ENCODE measurements around the gene VENTX. TPM values are rescaled to one million over a fixed set of nuclear protein-coding genes. Genes with fewer than 3 reads are reported as not detected.
A peak's percentile ranks its signal among the peaks of the same experiment; 100 is the strongest.

Gene VENTX
- total and polyA plus RNA-seq, 7 donors: 0.36 to 1.4 (median 0.83) TPM; not detected in 2

DNA sequence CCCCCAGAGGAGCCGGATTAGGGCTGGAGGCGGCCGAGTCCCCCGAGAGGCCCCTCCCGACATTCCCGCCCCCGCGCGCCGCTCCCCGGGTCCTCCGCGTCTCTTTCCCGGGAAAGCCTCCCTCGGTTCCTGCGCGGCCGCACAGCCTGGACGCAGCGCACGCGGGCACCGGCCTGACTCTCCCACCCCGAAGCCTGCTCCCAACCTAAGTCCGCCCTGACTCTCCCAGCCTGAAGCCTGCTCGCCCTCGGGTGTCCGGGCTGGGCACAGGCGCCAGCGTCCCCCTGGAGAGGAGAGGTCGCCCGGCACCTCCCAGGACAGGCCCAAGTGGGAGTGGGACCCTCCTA, 441 bp upstream of the VENTX start:
- no peaks in the 10 kb centered on the region for H3K36me3 ChIP-seq
- peaks cover 33 to 94% (median 70%) of the 10 kb centered on the region in 3 donors for H3K27me3 ChIP-seq
- intact Hi-C loops (cut with DNase I): no loop called here
- peak overlapping the region in 2 of 4 donors; percentile 27 to 33 for H3K4me3 ChIP-seq
- no peak for TF ChIP-seq POLR2AphosphoS5 (IDR thresholded peaks at IDR 0.05)
- TF ChIP-seq EP300 (IDR thresholded peaks at IDR 0.05): no peak
- no peak for TF ChIP-seq POLR2A (IDR thresholded peaks at IDR 0.05)
- TF ChIP-seq, protein P1, sequence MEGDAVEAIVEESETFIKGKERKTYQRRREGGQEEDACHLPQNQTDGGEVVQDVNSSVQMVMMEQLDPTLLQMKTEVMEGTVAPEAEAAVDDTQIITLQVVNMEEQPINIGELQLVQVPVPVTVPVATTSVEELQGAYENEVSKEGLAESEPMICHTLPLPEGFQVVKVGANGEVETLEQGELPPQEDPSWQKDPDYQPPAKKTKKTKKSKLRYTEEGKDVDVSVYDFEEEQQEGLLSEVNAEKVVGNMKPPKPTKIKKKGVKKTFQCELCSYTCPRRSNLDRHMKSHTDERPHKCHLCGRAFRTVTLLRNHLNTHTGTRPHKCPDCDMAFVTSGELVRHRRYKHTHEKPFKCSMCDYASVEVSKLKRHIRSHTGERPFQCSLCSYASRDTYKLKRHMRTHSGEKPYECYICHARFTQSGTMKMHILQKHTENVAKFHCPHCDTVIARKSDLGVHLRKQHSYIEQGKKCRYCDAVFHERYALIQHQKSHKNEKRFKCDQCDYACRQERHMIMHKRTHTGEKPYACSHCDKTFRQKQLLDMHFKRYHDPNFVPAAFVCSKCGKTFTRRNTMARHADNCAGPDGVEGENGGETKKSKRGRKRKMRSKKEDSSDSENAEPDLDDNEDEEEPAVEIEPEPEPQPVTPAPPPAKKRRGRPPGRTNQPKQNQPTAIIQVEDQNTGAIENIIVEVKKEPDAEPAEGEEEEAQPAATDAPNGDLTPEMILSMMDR (IDR thresholded peaks at IDR 0.05): no peak
- 4 to 8% methylated on average over 32 of the region's 32 CpGs for WGBS, 2 donors
- DNase-seq: no peak
- H3K9me3 ChIP-seq: no peaks in the 10 kb centered on the region
- no peak overlapping the region for H3K27ac ChIP-seq
- H3K4me1 ChIP-seq: peaks cover 0 to 32% (median 21%) of the 10 kb centered on the region in 4 donors

DNA sequence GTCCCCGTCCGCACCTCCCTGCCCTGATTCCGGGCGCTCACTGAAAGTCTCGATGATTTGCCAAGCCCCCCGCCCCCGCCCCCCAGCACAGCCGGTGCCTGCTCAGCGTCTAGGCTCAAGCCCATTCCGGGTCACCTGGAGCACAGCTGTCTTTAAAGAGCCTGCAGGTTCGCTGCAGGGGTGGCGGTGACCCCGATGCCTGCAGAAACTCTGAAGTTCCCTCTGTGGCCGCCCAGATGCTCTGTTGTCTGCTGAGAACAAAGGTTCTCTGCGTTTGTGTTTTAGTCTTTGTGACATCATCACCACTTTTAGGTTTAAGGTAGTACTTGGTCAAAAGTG, 780 bp downstream of the VENTX start:
- intact Hi-C loops (cut with DNase I): no loop called here
- H3K4me3 ChIP-seq: no peak overlapping the region
- no peaks in the 10 kb centered on the region for H3K9me3 ChIP-seq
- 55 to 64% methylated on average over 15 of the region's 15 CpGs for WGBS, 2 donors
- no peak for DNase-seq
- H3K27me3 ChIP-seq: peaks cover 33 to 88% (median 60%) of the 10 kb centered on the region in 3 donors
- no peaks in the 10 kb centered on the region for H3K36me3 ChIP-seq
- H3K4me1 ChIP-seq: peaks cover 0 to 32% (median 21%) of the 10 kb centered on the region in 4 donors
- TF ChIP-seq, protein P1 (IDR thresholded peaks at IDR 0.05): no peak
- TF ChIP-seq EP300 (IDR thresholded peaks at IDR 0.05): no peak
- no peak for TF ChIP-seq POLR2A (IDR thresholded peaks at IDR 0.05)
- no peak for TF ChIP-seq POLR2AphosphoS5 (IDR thresholded peaks at IDR 0.05)
- no peak overlapping the region for H3K27ac ChIP-seq

DNA sequence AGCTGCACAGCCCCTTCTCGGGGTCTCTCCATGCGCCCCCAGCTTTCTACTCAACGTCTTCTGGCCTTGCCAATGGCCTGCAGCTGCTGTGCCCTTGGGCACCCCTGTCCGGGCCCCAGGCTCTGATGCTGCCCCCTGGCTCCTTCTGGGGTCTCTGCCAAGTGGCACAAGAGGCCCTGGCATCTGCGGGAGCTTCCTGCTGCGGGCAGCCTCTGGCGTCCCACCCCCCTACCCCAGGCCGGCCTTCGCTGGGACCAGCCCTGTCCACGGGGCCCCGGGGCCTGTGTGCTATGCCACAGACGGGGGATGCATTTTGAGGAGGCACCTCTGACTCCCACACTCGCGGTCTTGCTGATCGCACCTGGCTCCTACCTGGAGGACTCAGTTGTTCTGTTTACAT, 2.3 kb downstream of the VENTX start:
- WGBS, 2 donors: 71 to 78% methylated on average over 15 of the region's 15 CpGs
- Histone ChIP-seq H3K4me3 (no peak overlapping the region), H3K4me1 (peaks cover 0 to 32% (median 21%) of the 10 kb centered on the region in 4 donors), H3K27ac (no peak overlapping the region), H3K9me3 (no peaks in the 10 kb centered on the region), H3K27me3 (peaks cover 33 to 89% (median 56%) of the 10 kb centered on the region in 3 donors), H3K36me3 (no peaks in the 10 kb centered on the region)
- DNase-seq: no peak
- no peak for TF ChIP-seq POLR2A (IDR thresholded peaks at IDR 0.05)
- intact Hi-C loops (cut with DNase I): no loop called here

DNA sequence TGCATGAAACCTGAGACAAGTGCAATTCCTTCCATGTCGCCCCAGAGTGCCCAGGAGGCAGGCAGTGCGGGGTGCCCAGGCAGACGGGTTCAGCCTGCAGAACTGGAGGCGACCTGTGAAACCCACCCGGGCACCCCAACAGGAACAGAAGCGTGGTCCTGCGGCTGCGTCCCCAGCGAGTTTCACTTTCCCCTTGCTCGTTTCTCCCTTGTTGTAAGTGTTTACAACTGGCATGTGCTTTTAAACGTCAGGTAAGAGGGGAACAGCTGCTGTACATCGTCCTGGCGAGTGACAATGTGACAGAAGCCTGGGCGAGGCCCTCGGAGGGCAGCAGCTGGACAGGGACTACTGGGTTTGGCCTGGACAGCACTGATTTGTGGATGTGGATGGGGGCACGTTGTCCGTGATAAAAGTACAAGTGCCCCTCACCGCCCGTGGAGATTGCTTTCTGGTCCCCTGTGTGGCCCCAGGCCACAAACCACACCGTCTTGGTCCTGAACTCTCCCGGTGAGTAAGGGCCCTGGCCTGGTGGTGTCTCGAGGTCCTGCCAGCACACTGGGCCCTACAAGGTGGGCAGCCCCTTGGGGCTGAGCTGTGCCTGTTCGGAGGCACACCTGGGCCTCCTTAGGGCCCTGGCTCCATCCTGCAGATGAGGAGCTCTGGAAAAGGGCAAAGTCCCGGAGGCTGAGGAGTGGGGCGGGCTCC, 4.0 kb downstream of the VENTX start:
- Histone ChIP-seq H3K9me3 (no peaks in the 10 kb centered on the region), H3K4me1 (peaks cover 0 to 17% (median 13%) of the 10 kb centered on the region in 4 donors), H3K27ac (no peak overlapping the region), H3K36me3 (no peaks in the 10 kb centered on the region), H3K4me3 (no peak overlapping the region), H3K27me3 (peaks cover 20 to 89% (median 54%) of the 10 kb centered on the region in 3 donors)
- TF ChIP-seq POLR2A (IDR thresholded peaks at IDR 0.05) (no peak), POLR2AphosphoS5 (IDR thresholded peaks at IDR 0.05) (no peak)
- WGBS, 2 donors: 18 to 31% methylated on average over 25 of the region's 25 CpGs
- intact Hi-C loops (cut with DNase I): no loop called here
- DNase-seq: no peak

DNA sequence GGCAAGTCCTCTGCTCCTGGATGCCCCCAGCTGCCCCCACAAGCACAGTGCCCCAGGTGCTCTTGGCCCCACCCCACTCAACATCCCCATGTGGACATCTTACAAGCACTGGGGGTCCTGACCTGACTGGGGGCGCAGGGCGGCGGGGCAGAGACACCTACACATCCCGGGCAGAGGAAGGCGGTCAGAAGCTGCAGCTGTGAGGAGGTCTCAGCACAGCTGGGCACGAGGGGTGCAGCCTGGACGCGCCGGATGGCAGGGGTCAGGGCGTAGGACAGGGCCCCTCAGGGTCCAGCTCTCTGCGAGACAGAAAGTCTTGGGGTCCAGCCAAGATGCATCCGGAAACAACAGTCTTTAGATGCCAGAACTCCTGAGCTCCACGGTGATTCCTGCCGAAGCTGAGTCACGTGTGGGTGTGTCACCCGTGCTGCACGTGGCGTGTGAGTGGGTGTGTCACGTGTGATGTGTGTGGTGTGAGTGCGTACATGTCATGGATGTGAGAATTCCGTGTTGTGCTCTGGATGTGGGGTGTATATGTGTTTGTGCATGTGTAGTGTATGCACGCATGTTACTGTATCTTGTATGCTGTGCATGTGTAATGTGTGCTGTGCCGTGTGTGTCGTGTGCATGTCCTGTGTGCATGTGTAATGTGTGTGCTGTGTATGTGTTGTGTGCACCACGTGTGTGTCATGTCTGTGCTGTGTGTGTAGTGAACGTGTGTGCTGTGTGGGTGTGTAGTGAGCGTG, 5.1 kb downstream of the VENTX start:
- Histone ChIP-seq H3K4me3 (no peak overlapping the region), H3K27ac (no peak overlapping the region), H3K9me3 (no peaks in the 10 kb centered on the region), H3K27me3 (peaks cover 9 to 89% (median 53%) of the 10 kb centered on the region in 3 donors), H3K36me3 (no peaks in the 10 kb centered on the region), H3K4me1 (peaks cover 0 to 5% (median 2%) of the 10 kb centered on the region in 4 donors)
- TF ChIP-seq, protein P1 (IDR thresholded peaks at IDR 0.05): no peak
- TF ChIP-seq POLR2A (IDR thresholded peaks at IDR 0.05) (no peak), POLR2AphosphoS5 (IDR thresholded peaks at IDR 0.05) (no peak), EP300 (IDR thresholded peaks at IDR 0.05) (no peak)
- intact Hi-C loops (cut with DNase I): no loop called here
- WGBS, 2 donors: 64 to 87% methylated on average over 27 of the region's 27 CpGs
- no peak for DNase-seq

Measured in sigmoid colon (tissue), 7 donors.